Vagina (tissue), 2 donors: ENCODE measurements around the gene DDX28.

Source experiments
- POLR2A ChIP-seq, 2 donors: fragments of 450-650 bp; IDR thresholded peaks; one replicate each; pipeline ENCODE4 v1.6.1; 2017; ENCODE audit warnings: antibody characterized with exemption in 2 of 2, mild to moderate bottlenecking in 2 of 2, moderate library complexity in 2 of 2
- TF ChIP-seq, protein P1 (sequence below), 3 experiments: fragments of 450-650 bp in 2 of 3; fragments of 200-600 bp in 1 of 3; sonication (generic) in 1 of 3; IDR thresholded peaks; one replicate each; pipeline ENCODE4 v1.5.1; 2017 to 2019; ENCODE audit warnings: antibody characterized with exemption in 3 of 3, mild to moderate bottlenecking in 2 of 3, moderate library complexity in 2 of 3

DNA sequence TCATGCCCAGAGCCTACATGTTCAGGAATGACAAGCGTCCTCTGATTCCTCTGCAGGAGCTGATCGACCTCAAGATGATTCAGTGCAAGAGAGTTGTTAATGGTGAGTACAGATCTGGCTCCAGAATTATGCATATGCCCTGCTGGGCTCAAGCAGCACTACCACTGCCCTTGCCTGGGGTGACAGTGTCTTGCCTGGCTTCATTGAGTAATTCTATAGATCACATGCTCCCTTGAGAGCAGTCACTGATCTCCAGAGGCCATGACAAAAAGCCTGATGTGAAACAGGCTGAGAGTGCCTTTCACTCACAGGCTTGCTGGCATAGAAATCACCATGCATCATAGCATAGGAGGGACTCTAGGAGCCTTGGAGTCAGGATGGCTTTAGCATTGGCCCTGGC is 26.4 kb upstream of the DDX28 start:
- TF ChIP-seq, protein P1, sequence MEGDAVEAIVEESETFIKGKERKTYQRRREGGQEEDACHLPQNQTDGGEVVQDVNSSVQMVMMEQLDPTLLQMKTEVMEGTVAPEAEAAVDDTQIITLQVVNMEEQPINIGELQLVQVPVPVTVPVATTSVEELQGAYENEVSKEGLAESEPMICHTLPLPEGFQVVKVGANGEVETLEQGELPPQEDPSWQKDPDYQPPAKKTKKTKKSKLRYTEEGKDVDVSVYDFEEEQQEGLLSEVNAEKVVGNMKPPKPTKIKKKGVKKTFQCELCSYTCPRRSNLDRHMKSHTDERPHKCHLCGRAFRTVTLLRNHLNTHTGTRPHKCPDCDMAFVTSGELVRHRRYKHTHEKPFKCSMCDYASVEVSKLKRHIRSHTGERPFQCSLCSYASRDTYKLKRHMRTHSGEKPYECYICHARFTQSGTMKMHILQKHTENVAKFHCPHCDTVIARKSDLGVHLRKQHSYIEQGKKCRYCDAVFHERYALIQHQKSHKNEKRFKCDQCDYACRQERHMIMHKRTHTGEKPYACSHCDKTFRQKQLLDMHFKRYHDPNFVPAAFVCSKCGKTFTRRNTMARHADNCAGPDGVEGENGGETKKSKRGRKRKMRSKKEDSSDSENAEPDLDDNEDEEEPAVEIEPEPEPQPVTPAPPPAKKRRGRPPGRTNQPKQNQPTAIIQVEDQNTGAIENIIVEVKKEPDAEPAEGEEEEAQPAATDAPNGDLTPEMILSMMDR (IDR thresholded peaks at IDR 0.05), result no peak
- TF ChIP-seq POLR2A (IDR thresholded peaks at IDR 0.05), result no peak
